HG02759 (cell line): ENCODE results near the gene SERPINA9.
"Not testable (repeated sequence)": the region's sequence is repeated elsewhere in the genome, so short reads cannot be mapped to it uniquely, and the experiment has no call there.

ENCODE experiments used
- ATAC-seq: cut with Tn5 transposase; IDR thresholded peaks from one replicate; pipeline ENCODE4 v1.9.1; 2021; ENCODE audit warnings: mild to moderate bottlenecking, moderate library complexity; ENCODE audit not compliant: unreplicated experiment

SERPINA9 gene

GRCh38 chr14:94476023-94476422 is at the start of gene SERPINA9:
TSS of gene SERPINA9 (minus strand) at chr14:94476197. CDS start at chr14:94469840, 6,357 bp downstream.
- no peak for ATAC-seq

- no peak for ATAC-seq
These were observed 48.1 kb upstream of the SERPINA9 start for GRCh38 chr14:94524093-94524492.

- no peak for ATAC-seq
These were observed 47.3 kb upstream of the SERPINA9 start for GRCh38 chr14:94523265-94523664.

- no peak for ATAC-seq
These were observed 46.2 kb upstream of the SERPINA9 start for GRCh38 chr14:94522115-94522724.

GRCh38 chr14:94521375-94522114 is 45.5 kb upstream of the SERPINA9 start:
- no peak for ATAC-seq

GRCh38 chr14:94517641-94518257 is 41.8 kb upstream of the SERPINA9 start:
- ATAC-seq: no peak

- no peak for ATAC-seq
These were observed 41.2 kb upstream of the SERPINA9 start for GRCh38 chr14:94517248-94517640.

GRCh38 chr14:94515856-94516255 is 39.9 kb upstream of the SERPINA9 start:
- no peak for ATAC-seq

GRCh38 chr14:94515426-94515825 is 39.4 kb upstream of the SERPINA9 start:
- ATAC-seq: no peak

- no peak for ATAC-seq
These were observed 38.4 kb upstream of the SERPINA9 start for GRCh38 chr14:94514351-94514750.

GRCh38 chr14:94510481-94510880 is 34.5 kb upstream of the SERPINA9 start:
- not testable (repeated sequence) for ATAC-seq

GRCh38 chr14:94509356-94509755 is 33.4 kb upstream of the SERPINA9 start, which contains the start of gene SERPINA12:
TSS of gene SERPINA12 (minus strand) at chr14:94509469. CDS start at chr14:94498397, 11,072 bp downstream.
- no peak for ATAC-seq

GRCh38 chr14:94505641-94506040 is 29.6 kb upstream of the SERPINA9 start:
- ATAC-seq: no peak

- ATAC-seq: no peak
These were observed 29.2 kb upstream of the SERPINA9 start for GRCh38 chr14:94505206-94505605.

GRCh38 chr14:94501588-94502516 is 25.9 kb upstream of the SERPINA9 start:
- ATAC-seq: no peak

- ATAC-seq: no peak
These were observed 24.3 kb upstream of the SERPINA9 start for GRCh38 chr14:94500264-94500663.

GRCh38 chr14:94499673-94500072 is 23.7 kb upstream of the SERPINA9 start:
- ATAC-seq: no peak

GRCh38 chr14:94498215-94498614 is 22.2 kb upstream of the SERPINA9 start:
- ATAC-seq: no peak

GRCh38 chr14:94494085-94494484 is 18.1 kb upstream of the SERPINA9 start:
- no peak for ATAC-seq

GRCh38 chr14:94491511-94491910 is 15.5 kb upstream of the SERPINA9 start:
- ATAC-seq: no peak

- no peak for ATAC-seq
These were observed 13.3 kb upstream of the SERPINA9 start for GRCh38 chr14:94489336-94489735.
